SK-N-MC (cell line): ENCODE data around the gene CHRNA5.

Source experiments
- FOXP2 ChIP-seq: optimal IDR thresholded peaks from 2 replicates; pipeline ENCODE3; 2011; ENCODE audit warnings: mild to moderate bottlenecking, moderate library complexity; ENCODE audit not compliant: insufficient read depth; ENCODE audit errors: extremely low read length, control extremely low read depth
- POLR2AphosphoS5 ChIP-seq: IDR thresholded peaks from 2 replicates; pipeline ENCODE4 v1.6.1; 2012; ENCODE audit warnings: mild to moderate bottlenecking, low read depth, low read length, borderline replicate concordance

GRCh38 chr15:78629716-78630065 is 64.4 kb downstream of the CHRNA5 start:
- TF ChIP-seq FOXP2 (no peak), POLR2AphosphoS5 (no peak)
